ENCODE results near the gene GMPPA. TPM values are rescaled to one million over a fixed set of nuclear protein-coding genes. Genes with fewer than 3 reads are reported as not detected.

The GMPPA gene
- total RNA-seq, 1 donor from 2014 or later, result 19.9 TPM

DNA sequence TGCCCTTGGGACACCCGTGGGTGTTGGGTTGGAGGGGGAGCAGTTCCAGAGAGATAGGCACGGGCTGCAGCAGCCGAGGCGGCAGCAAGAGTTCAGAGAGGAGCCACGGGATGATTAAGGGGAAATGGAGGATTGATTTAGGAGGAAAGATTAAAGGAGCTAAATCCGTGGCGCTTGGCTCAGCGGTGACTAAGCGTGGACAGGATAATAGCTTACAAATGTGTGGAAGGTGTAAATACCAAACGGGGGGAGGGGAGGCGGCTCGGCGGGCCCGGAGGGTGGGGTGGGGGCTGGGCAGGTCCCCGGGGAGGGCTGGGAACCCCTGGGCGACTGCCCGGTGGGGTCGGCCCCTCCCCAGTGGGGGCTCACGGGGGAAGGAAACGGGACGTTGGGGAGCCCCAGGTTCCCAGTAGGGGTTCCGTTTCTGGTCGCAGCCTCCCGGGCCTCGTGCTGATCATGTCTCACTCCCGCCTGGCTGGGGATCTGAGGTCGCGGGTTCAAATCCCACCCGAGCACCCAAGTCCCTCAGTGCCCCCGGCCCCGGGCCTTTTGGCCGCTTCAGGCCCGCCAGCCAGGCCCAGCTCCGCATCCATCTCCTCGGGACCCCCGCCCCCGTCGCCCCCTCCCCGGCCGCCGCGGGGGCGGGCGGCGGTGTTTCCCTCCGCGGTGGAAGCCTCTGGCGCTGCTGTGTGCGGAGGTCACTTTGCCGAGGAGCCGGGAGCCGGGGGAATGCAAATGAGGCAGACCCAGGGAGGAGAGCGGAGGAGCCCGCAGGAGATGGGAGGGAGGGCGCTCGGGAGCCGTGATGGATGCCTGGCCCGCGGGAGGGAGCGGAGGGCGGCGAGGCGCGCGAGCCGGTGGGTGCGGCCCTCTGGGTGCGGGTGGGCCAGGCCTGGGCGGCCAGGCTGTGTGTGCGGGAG is 23.7 kb downstream of the GMPPA start:
- ATAC-seq, result peak; percentile 66

DNA sequence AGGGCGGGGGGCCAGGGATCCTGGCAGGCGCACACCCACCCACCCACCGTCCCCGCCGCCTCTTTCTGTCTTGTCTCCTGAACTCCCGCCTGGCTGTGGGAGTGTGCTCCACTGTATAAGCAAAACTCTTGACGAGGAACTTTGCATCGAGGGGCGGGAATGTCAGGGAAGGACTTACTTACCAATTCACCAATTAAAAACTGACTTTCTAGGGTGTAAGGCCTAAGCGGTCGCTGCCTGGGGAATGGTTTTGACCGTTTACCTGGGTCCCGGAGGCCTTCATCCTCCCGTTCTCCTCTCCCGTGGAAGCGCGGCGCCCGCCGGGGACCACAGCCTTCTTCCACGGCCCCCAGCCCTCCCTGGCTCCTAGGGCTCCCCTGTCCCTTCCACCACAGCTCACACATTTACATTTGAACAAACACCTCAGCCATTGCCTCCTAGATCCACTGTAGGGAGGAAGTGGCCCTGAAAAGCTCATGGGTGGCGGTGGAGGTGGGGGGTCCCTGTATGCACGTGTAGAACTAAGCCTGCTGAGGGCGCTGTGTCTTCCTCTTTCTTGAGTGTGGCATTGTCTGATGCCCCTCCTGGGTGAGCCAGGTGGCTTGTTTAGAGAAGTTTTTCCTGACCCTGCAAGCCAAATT is 24.5 kb downstream of the GMPPA start:
- ATAC-seq, result no peak

DNA sequence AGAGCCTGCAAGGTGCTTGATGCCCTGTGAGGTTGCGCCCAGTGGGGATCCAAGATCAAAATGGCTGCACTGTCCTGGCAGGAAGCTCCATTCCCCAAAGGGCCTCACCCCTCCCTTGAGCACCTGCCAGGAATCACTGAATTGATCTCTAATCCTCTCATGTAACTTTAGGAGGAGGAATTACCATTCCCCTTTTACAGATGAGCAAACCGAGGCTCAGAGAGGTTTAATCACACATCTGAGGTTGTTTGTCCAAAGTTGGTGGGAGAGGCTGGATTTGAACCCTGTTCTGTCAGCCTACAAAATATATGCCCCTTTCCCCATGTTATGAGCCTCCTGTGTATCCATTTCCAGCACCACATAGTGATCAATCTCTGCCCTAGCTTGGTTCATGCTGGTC is 26.1 kb downstream of the GMPPA start:
- no peak for ATAC-seq

DNA sequence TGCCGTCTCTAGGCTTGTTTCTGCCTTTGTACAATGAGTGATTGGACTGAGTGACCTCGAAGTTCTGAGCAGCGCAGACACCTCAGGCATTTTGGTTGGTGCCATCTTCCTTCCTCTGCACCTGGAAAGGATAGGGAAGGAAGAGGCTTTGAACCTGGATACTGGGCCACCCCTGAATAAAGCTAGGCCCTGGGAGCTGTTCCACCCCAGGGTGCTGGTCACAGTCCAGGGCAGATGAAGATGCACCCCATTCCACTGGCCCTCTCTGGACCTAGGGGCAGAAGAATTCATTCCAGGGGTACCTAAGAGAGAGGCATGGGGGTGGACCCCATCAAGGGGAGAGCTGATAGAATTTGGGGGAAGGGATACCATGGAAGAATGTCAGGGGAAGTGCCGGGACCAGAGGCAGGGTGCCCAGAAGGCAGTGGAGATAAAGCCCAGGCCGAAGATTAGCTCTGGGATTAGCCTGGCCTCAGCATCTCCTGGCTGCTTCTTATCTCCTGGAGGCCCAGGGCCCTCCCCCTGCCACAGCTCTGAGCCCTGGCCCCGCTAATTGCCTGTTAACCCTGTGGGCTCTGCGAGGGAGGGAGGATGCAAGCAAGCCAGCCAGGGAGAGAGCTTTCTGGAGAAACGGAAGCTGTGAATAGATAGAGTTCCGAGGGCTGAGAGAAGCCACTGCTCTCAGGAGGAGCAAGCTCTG is 27.0 kb downstream of the GMPPA start:
- no peak for ATAC-seq

DNA sequence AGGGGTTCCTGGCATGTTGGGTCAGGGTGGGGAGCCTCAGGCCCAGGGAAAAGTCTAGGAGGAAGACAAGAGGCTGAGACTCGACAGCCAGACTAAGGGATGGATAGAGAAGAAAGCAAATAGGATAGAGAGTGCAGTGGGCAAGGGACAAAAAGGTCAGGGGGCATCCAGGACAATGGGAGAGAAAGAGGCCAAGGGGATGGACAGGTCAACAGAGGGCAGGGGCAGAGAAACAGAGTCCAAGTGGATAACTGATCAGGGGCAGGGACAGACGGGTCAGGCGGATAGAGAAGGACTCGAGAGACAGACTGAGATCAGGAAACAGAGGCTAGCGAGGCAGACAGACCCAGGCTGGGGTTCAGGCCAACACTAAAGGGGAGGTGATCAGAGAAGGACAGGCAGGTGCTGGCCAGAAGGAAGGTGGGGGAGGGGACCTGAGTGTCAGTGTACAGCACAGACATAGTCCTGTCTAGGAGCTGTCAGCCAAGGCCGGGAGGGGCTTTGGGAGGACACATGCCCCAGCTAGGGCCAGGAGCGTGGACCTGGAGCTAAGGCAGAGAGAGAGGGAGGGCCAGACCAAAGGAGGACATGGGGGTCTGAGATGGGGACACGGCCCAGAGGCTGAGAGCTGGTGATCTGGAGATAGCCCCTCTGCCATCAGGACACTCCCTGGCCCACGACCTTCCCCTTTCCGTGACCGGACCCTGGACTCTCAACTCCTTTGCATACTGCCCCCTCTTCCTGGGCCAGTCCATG is 27.8 kb downstream of the GMPPA start:
- ATAC-seq, result no peak

DNA sequence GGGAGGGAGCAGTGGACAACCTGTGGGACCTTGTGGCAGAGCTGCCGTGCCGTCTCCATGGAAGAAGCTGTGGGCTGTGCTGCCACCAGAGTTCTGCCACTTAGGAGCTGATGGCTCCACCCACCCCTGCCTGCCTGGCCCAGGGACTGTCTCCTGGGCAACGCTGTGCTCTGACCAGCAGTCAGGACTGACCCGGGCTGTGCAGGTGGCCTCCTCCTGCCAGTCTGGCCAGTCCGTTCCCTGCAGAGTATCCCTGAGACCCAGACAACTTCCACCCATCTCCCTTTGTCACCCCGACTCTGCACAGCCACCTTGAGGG is 28.3 kb downstream of the GMPPA start:
- ATAC-seq, result no peak

- ATAC-seq, result no peak
These were observed 28.8 kb downstream of the GMPPA start for GRCh38 chr2:219527472-219527871.

DNA sequence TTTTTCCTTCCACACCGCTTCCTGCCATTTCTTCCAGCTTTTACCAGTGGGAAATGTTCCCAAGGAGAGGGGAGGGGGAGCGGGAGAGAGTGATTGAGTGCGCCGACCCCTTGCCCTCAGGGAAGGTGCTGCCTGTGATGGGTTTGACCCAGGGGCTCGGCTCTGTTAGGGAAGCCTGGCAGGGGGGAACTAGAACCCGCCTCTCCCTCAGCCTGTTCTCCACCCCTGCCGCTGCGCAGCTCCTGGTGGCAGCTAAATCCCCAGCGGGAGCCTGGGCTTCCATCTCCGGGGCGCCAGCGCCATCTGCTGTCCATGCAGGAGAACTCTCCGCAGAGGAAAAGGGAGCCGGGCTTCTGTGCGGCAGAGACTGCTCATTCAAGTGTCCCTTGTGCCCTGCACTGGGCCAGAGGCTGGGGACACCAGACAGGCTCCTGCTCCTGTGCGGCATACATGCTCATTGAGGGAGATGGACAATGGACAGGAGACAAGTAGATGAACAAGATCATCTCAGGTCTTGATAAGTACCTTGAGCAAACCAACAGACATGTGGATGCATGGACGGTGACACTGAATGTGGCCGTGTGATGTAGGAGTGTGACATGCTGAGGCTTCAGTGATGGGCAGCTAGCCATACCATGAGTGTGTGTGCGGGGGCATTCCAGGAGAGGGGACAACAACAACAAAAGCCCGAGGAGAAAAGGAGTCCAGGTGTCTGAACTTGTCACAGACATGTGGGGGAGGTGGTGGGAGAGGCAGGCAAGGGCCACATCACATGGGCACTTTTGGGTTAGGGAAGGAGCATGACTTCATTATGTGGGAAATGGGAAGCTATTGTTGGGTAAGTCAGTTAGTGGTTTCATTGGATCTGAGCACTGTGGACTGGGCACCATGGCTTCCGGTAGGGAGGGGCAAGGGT is 31.6 kb downstream of the GMPPA start:
- ATAC-seq, result peak; percentile 88

DNA sequence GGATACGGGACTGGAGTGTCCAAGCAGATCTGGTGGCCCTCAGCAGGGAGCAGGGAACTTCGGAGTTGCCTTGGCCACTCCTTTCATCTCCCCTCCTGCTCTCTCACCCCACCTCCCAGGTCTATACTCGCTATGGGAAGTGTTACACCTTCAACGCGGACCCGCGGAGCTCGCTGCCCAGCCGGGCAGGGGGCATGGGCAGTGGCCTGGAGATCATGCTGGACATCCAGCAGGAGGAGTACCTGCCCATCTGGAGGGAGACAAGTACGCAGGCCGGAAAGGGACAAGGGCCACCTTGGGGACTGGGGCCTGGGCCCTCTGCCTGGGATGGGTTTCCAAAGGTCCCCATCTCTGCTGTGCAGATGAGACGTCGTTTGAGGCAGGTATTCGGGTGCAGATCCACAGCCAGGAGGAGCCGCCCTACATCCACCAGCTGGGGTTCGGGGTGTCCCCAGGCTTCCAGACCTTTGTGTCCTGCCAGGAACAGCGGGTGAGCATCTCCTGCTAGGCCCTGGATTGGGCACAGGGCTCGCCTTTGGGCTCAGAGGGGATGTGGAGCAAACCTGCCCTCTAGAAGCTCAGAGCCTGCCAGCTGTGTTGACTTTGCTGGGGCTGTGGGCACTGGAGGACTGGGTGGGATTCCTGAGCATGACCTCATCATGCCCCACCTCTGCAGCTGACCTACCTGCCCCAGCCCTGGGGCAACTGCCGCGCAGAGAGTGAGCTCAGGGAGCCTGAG is 33.1 kb downstream of the GMPPA start:
- ATAC-seq, result no peak

DNA sequence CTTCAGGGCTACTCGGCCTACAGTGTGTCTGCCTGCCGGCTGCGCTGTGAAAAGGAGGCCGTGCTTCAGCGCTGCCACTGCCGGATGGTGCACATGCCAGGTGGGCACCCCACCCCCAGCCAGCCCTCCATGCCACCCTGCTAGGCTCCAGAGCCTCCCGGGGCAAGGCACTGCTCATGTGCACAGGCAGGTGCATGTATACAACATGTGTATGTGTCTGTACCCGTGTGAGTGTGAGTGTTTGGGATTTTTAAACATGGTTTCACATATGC is 33.6 kb downstream of the GMPPA start:
- ATAC-seq, result no peak

DNA sequence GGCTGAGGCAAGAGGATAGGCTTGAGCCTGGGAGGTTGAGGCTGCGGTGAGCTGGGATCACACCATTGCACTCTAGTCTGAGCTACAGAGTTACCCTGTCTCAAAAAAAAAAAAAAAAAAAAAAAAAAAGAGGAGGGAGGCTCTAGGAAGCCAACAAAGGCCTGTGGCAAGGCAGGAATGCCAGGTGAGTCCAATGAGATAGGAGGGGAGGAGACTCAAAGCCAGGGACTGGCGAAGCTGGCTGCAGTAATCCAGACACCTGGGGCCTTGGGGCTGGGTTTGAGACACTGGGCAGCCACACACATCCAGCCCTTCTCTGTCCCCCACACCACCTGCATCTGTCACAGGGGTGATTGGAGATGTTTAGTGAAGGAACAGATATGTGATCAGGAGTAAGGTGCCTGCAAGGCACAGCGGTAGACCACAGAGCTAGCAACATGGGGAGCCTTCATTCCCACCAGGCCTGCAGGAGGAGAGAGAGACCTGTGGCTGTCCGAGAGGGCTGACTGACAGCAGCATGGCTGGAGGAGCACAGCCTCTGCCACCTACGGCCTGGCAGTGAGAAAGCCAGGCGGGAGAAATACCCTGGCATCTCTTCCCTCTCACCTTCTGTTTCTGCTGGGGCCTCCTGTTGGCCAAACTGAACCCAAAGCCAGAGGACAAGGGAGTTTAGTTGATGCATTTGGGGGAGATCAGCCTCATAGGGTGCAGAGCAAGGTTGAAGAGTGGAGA is 35.4 kb downstream of the GMPPA start:
- no peak for ATAC-seq

- ATAC-seq, result no peak
These were observed 37.7 kb downstream of the GMPPA start for GRCh38 chr2:219536425-219536824.

GRCh38 chr2:219536967-219537366 is 38.3 kb downstream of the GMPPA start:
- ATAC-seq, result no peak

- no peak for ATAC-seq
These were observed 39.2 kb downstream of the GMPPA start for GRCh38 chr2:219537657-219538488.

- ATAC-seq, result no peak
These were observed 39.8 kb downstream of the GMPPA start for GRCh38 chr2:219538504-219538951.

- ATAC-seq, result no peak
These were observed 40.5 kb downstream of the GMPPA start for GRCh38 chr2:219538956-219539788.

DNA sequence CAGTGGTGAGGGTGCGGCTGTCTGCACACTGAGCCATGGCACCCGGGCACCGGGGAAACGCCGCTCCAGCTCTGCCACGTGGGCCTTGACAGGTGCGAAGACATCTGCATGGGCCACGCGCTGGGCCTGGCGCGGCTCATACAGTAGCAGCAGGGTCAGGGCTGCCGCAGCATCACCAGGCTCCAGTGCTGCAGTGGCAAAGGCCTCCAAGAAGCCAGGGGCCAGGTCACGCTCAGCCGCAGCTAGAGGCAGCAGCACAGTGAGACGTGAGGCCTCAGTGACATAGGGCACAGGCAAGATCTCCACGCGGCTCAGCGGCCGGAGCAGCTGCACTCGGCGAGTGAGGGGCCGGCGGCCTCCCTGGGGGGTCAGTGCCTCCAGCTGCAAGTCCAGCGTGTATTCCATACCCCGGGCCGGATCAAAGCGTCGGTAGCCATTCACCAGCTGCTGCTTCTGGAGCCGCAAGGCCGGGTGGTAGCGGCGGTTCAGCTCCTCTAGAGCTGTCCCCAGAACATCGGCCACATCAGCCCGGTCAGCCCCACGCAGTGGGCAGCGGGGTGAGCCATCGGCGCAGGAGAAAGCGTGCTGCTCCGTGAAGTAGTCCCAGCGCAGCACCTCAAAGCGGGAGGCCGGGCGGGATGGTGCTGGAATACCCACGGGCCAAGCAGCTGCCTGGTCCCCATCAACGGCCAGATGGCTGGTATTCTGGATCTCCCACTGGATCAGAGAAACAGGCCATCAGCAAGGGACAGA is 41.4 kb downstream of the GMPPA start:
- no peak for ATAC-seq

All from esophagus mucosa (tissue), 1 donor.